Measurements from ENCODE around the gene ANKRD40CL. TPM values are rescaled to one million over a fixed set of nuclear protein-coding genes. Genes with fewer than 3 reads are reported as not detected.

ANKRD40CL gene
- total RNA-seq, 1 experiment from 2014 or later = not detected

- no peak for TF ChIP-seq FOXP4 (CRISPR knock-in tag; IDR thresholded peaks at IDR 0.05)
- no peak for TF ChIP-seq NR3C1 (CRISPR knock-in tag; conservative IDR thresholded peaks at IDR 0.05; ENCODE audit: low read depth)
- TF ChIP-seq ETV6 (CRISPR knock-in tag; IDR thresholded peaks at IDR 0.05) = no peak
- TF ChIP-seq ZNF281 (CRISPR knock-in tag; IDR thresholded peaks at IDR 0.05) = peak; percentile 43; the same call in 1 of the 2 replicates
- peak; percentile 75; the same call in 1 of the 2 replicates for TF ChIP-seq CREB1 (CRISPR knock-in tag; IDR thresholded peaks at IDR 0.05)
- TF ChIP-seq ZNF423 (CRISPR knock-in tag; IDR thresholded peaks at IDR 0.05) = no peak
- no peak; the same call in 1 of the 2 replicates for TF ChIP-seq NR2C2 (CRISPR knock-in tag; IDR thresholded peaks at IDR 0.05)
- 0 out of 2 replicates have a peak, but pooled peaks have one; percentile 16 for TF ChIP-seq ZNF532 (CRISPR knock-in tag; IDR thresholded peaks at IDR 0.05; ENCODE audit: borderline replicate concordance)
- no peak for TF ChIP-seq ZNF138 (CRISPR knock-in tag; conservative IDR thresholded peaks at IDR 0.05)
- no peak for TF ChIP-seq TCF7 (CRISPR knock-in tag; IDR thresholded peaks at IDR 0.05; ENCODE audit: low read depth)
- no peak for TF ChIP-seq GTF2I (CRISPR knock-in tag; conservative IDR thresholded peaks at IDR 0.05)
- TF ChIP-seq ZNF512 (CRISPR knock-in tag; IDR thresholded peaks at IDR 0.05; ENCODE audit: borderline replicate concordance) = no peak
- TF ChIP-seq USF2 (CRISPR knock-in tag; IDR thresholded peaks at IDR 0.05) = no peak
- no peak for TF ChIP-seq JAZF1 (CRISPR knock-in tag; IDR thresholded peaks at IDR 0.05)
- TF ChIP-seq ZNF121 (CRISPR knock-in tag; IDR thresholded peaks at IDR 0.05) = no peak
These were observed 48.0 kb downstream of the ANKRD40CL start, which contains the start of gene LUC7L3 (continued) for GRCh38 chr17:50719144-50719923.
